HG02970 (cell line): Measurements from ENCODE around the gene CLPTM1L.

Source experiments
- ATAC-seq: cut with Tn5 transposase; IDR thresholded peaks from one replicate; pipeline ENCODE4 v1.9.1; 2021; ENCODE audit warnings: mild to moderate bottlenecking, moderate library complexity, moderate number of reproducible peaks; ENCODE audit not compliant: unreplicated experiment, low FRiP score

Gene CLPTM1L

GRCh38 chr5:1317921-1318565 lies 26.9 kb downstream of the CLPTM1L start:
- no peak for ATAC-seq

- no peak for ATAC-seq
Observed at GRCh38 chr5:1316588-1317340, 28.1 kb downstream of the CLPTM1L start.

- peak; percentile 38 for ATAC-seq
Observed at GRCh38 chr5:1315709-1316587, 29.0 kb downstream of the CLPTM1L start.

DNA sequence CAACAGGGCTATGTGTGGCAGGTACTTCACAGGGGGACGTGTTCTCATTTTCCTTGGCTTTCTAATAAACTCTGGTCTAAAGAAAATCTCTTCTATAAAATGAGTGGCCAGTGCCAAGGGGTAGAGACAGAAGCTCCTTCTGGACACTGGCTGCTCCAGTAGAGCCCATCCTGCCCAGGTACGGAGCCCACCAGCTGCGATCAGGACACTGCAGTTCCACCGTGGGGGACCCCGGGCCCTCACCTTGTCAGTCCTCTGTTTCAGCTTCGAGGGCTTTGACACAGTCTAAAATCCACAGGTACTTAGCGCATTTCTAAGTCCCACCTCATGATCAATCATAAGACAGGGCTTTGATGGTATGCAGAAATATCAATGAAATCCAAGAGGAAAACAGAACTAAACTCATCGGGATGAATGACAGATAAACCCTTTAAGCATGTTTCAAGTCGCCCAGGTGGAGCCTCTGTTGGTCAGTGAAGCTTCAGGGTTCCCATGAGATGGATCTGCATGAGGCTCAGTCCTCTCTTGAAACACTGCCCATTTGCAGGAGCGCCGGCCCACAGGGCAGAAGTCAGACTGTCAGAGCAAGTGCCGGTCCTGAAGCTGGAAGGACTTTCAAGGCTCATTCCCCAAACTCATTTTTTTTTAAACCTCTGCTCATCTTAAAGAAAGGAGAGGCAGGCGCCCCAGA lies 29.7 kb downstream of the CLPTM1L start:
- no peak for ATAC-seq

- ATAC-seq = no peak
Observed at GRCh38 chr5:1314564-1314982, 30.3 kb downstream of the CLPTM1L start.

- peak; percentile 74 for ATAC-seq
Observed at GRCh38 chr5:1312993-1313833, 31.7 kb downstream of the CLPTM1L start.

DNA sequence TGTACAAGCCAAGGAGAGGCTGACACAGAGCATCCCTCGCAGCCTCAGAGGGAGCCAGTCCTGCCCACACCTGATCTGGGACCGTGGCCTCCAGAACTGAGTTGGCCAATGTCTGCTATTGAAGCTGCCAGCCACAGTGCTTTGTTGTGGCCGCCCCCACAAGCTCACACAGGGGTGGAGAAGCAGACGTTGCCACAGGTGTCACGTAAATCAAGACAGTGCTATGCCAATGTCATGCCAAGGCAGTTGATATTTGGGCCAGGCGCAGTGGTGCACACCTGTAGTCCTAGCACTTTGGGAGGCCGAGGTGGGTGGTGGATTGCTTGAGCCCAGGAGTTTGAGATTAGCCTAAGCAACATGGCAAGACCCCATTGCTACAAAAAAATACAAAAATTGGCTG lies 32.7 kb downstream of the CLPTM1L start:
- ATAC-seq = no peak

GRCh38 chr5:1311439-1312055 lies 33.4 kb downstream of the CLPTM1L start:
- no peak for ATAC-seq

GRCh38 chr5:1310118-1310517 lies 34.8 kb downstream of the CLPTM1L start:
- no peak for ATAC-seq

GRCh38 chr5:1304033-1304432 lies 40.9 kb downstream of the CLPTM1L start:
- ATAC-seq = no peak

- ATAC-seq = no peak
Observed at GRCh38 chr5:1302258-1302657, 42.6 kb downstream of the CLPTM1L start.

GRCh38 chr5:1300581-1301083 lies 44.3 kb downstream of the CLPTM1L start:
- no peak for ATAC-seq

- no peak for ATAC-seq
Observed at GRCh38 chr5:1299961-1300360, 44.9 kb downstream of the CLPTM1L start.

DNA sequence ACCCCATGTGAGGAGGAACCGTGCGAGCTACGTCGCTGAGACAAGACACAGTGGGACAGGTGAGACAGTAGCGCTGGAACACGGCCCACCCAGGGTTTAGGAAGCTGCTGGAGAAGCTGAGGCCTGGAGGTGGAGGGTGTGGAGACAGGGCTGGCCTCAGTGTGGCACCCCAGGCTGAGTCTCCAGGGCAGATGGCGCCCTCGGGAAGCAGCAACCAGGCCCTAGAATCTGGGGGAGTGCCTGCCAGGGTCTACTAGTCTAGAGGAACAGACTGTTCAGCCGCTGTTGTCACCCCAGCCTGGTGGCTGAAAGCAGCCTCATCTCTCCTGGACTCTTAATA lies 45.4 kb downstream of the CLPTM1L start:
- ATAC-seq = no peak

DNA sequence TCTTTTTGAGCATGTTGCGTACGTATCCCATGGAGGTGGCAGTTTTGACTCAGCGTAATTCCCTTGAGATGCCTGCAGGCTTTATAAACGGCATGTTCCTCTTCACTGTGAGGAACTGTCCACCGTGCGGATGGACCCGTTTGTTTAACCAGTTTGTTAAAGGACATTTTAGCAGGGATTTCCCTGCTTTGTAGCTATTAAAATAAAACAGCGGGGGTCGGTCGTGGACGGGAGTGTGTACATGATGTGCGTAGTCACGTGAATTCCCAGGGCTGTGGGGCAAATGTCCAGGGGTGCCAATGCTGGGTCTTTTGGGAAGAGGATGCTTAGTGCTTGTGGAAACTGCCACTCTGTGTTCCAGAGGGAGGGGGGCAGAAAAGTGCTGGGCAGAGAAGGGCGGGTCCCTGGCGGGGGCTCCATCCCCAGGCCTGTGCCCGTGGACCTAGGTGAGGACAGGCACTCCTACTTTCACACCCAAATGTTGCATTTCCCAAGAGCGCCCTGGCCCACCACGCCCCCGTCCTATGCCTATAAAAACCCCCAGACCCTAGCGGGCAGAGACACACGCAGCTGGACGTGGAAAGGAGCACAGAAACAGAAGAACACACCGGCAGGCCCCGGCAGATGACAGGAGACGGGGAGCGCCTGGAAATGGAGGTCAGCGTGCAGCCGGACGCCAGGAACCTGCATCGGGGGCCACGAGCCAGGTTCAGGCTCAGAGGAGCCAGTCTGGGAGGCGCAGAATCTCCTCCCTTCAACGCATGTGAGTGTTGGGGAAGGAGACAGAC lies 46.0 kb downstream of the CLPTM1L start:
- ATAC-seq = no peak

DNA sequence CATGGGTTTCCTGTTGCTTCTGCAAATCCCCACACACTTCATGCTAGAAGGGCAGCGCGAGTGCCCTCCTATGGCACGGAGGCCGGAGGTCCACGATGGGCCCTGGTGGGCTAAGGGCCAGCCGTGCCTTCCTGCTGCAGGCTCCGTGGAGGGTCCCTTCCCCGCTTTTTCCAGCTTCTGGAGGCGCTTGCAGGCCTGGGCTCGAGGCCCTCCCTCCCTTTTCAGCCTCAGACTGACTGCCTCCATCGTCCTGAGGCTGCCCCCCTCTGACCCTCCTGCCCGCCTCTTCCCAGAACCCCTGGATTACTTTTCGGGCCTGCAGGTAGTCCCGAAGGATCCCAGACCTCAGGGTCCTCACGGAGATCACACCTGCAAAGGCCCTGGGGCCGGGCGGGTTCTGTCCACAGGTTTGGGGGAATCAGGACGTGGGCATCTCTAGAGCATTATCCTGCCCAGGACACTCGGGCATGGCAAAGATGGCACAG lies 46.8 kb downstream of the CLPTM1L start:
- ATAC-seq = no peak

- no peak for ATAC-seq
Observed at GRCh38 chr5:1297243-1297642, 47.7 kb downstream of the CLPTM1L start.

DNA sequence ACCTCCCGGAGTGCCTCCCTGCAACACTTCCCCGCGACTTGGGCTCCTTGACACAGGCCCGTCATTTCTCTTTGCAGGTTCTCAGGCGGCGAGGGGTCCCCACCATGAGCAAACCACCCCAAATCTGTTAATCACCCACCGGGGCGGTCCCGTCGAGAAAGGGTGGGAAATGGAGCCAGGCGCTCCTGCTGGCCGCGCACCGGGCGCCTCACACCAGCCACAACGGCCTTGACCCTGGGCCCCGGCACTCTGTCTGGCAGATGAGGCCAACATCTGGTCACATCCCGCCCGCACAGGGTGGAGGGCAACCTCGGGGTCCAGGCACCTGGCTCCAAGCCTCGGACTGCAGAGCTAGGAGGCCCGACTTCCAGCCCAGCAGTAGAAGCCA lies 49.3 kb downstream of the CLPTM1L start:
- ATAC-seq = no peak
